Stimulated activated naive CD8-positive, alpha-beta T cell treated with anti-CD3 and anti-CD28 coated beads, Interleukin-15, Interleukin-2, amounts not matched to agents 100 ng/mL and 50 ng/mL, for 24 hours (primary cell): Measurements from ENCODE around the gene ZFP57.
"Not testable (repeated sequence)": the region's sequence is repeated elsewhere in the genome, so short reads cannot be mapped to it uniquely, and the experiment has no call there.

ENCODE experiments used
- H3K27ac Mint-ChIP-seq: one replicate; pipeline ENCODE4 v1.8.0; 2021; ENCODE audit warnings: mild to moderate bottlenecking, mixed read lengths
- H3K27me3 Mint-ChIP-seq: one replicate; pipeline ENCODE4 v1.8.0; 2021; ENCODE audit warnings: mixed read lengths
- H3K36me3 Mint-ChIP-seq: one replicate; pipeline ENCODE4 v1.8.0; 2021; ENCODE audit warnings: low read depth, mixed read lengths
- H3K4me1 Mint-ChIP-seq: one replicate; pipeline ENCODE4 v1.8.0; 2021; ENCODE audit warnings: low read depth, mixed read lengths
- H3K4me3 Mint-ChIP-seq: one replicate; pipeline ENCODE4 v1.8.0; 2021; ENCODE audit warnings: mild to moderate bottlenecking, mixed read lengths
- H3K9me3 Mint-ChIP-seq: one replicate; pipeline ENCODE4 v1.8.0; 2021; ENCODE audit warnings: mixed read lengths

ZFP57 gene

GRCh38 chr6:29674008-29674407 lies 6.9 kb downstream of the ZFP57 start:
- Mint-ChIP-seq H3K27ac (no peak overlapping the region), H3K27me3 (peaks cover 24% of the 10 kb centered on the region)

GRCh38 chr6:29673161-29673560 lies 7.8 kb downstream of the ZFP57 start:
- H3K4me1 Mint-ChIP-seq, result peaks cover 8% of the 10 kb centered on the region
- no peaks in the 10 kb centered on the region for H3K9me3 Mint-ChIP-seq
- H3K27ac Mint-ChIP-seq, result no peak overlapping the region
- H3K4me3 Mint-ChIP-seq, result no peak overlapping the region
- no peaks in the 10 kb centered on the region for H3K36me3 Mint-ChIP-seq
- H3K27me3 Mint-ChIP-seq, result peaks cover 22% of the 10 kb centered on the region

More at GRCh38 chr6:29674008-29674407, 6.9 kb downstream of the ZFP57 start:
- Mint-ChIP-seq H3K4me3 (no peak overlapping the region), H3K4me1 (peaks cover 8% of the 10 kb centered on the region), H3K36me3 (no peaks in the 10 kb centered on the region), H3K9me3 (no peaks in the 10 kb centered on the region)

DNA sequence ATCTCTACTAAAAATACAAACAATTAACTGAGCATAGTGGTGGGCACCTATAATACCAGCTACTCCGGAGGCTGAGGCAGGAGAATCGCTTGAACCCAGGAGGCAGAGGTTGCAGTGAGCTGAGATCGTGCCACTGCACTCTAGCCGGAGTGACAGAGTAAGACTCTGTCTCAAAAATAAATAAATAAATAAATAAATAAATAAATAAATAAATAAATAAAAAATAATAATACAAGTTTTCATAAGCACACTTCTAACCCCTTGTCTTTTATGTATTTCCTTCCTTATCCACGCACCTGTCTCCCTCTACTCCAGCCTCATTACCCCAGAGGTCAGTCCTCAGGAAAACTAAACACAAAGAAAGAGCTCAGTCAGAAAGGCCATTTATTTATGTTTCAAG lies 8.8 kb downstream of the ZFP57 start:
- H3K9me3 Mint-ChIP-seq, H3K27ac Mint-ChIP-seq, H3K36me3 Mint-ChIP-seq, H3K4me3 Mint-ChIP-seq, H3K4me1 Mint-ChIP-seq: not testable (repeated sequence)
- peaks cover 28% of the 10 kb centered on the region for H3K27me3 Mint-ChIP-seq

GRCh38 chr6:29671026-29671425 lies 9.9 kb downstream of the ZFP57 start:
- peaks cover 28% of the 10 kb centered on the region for H3K27me3 Mint-ChIP-seq
- H3K27ac Mint-ChIP-seq, result no peak overlapping the region
- H3K4me3 Mint-ChIP-seq, result no peak overlapping the region
- no peaks in the 10 kb centered on the region for H3K4me1 Mint-ChIP-seq
- H3K36me3 Mint-ChIP-seq, result no peaks in the 10 kb centered on the region
- no peaks in the 10 kb centered on the region for H3K9me3 Mint-ChIP-seq

DNA sequence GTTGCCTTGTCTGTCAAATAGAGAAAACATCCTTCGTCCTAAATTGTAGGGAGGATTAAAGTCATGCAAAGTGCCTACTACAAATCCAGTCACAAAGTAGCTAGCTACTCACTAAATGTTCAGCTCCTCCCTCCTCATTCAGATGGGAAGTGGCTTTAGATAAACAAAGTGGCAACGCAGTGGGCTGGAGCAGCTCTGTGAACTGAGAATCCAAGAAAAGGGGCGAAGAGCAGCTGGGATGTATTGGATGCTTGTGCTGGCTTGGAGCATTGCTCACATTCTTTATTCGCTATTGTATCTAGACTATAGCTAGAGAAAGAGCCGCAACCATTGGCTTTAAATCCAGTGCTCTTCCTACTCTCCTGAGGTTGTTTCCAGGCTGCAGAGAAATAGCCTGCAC lies 13.8 kb downstream of the ZFP57 start:
- no peaks in the 10 kb centered on the region for H3K9me3 Mint-ChIP-seq
- H3K27me3 Mint-ChIP-seq, result peaks cover 38% of the 10 kb centered on the region
- H3K36me3 Mint-ChIP-seq, result no peaks in the 10 kb centered on the region

GRCh38 chr6:29666826-29667130 lies 14.2 kb downstream of the ZFP57 start:
- Mint-ChIP-seq H3K27ac (no peak overlapping the region), H3K9me3 (no peaks in the 10 kb centered on the region), H3K36me3 (no peaks in the 10 kb centered on the region), H3K4me1 (no peaks in the 10 kb centered on the region), H3K27me3 (peaks cover 41% of the 10 kb centered on the region), H3K4me3 (no peak overlapping the region)

More for the DNA sequence above, 13.8 kb downstream of the ZFP57 start:
- Mint-ChIP-seq H3K4me3 (no peak overlapping the region), H3K4me1 (no peaks in the 10 kb centered on the region), H3K27ac (no peak overlapping the region)

DNA sequence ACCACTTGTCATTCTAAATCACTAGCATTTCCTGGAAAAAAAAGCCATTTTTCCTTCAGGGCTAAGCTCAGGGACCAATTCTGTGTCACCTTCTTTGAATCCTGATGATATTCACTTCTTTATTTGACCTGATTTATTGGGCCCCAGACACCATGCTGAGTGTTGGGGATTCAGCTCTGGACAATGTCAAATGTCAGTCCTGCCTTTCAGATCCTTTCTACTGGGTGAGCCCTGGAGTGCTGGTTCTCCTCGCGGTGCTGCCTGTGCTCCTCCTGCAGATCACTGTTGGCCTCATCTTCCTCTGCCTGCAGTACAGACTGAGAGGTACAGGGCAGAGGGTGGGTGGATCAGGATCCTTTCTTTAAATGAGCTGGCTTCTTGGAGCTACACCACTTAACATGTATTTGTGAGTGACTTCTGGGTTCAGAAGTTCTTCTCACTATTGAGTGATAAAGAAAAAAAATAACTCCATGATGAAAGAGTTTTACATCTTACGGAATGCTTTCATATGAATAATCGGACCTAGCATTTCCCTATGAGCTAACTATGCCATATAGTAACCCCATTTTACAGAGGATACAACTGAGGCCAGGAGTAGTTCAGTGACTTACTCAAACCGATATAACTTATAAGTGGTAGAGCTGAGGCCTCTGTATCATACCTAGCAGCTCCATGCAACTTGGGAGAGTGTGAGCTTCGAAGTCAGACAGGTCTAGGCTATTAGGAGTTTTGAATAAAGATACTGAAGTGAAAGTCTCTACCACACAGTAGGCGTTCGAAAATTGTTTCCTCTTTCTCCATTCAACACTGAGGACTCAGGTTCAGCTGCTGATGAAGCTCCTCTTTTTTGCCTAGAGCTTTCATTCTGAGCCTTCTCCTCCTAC lies 14.8 kb downstream of the ZFP57 start:
- H3K27me3 Mint-ChIP-seq, result peaks cover 41% of the 10 kb centered on the region

DNA sequence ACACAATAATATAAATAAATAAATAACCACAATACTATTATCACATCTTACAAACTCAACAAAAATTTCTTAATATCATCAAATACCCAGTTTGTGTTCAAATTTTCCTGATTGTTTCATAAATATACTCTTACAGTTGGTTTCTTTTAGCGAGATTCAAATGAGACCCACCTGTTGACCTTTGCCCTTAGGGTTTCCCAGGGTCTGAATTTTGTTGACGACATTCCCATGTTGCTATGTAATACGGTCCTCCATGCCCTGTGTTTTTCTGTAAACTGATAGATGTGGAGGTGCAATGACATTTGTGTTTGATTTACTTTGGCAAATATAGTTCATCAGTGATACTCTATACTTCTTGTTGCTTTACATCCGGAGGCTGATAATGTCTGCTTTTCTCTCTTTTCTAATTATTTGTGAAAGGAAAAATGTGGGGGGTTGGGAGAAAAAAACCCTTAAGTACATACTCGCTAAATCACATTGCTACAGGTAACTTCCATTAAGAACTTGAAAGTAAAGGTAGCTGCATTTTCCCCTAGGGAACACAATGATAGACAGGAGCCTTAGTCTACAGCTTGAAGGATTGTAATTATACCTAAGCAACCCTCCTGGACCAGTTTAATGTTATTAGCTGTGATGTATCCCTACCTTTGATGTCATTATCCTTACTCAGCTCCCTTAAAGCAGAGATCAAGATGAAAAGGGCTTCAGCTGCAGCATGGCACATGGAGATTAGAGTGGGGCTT lies 17.5 kb downstream of the ZFP57 start:
- H3K4me1 Mint-ChIP-seq, result no peaks in the 10 kb centered on the region
- H3K4me3 Mint-ChIP-seq, result no peak overlapping the region
- H3K27me3 Mint-ChIP-seq, result peaks cover 39% of the 10 kb centered on the region
- H3K9me3 Mint-ChIP-seq, result no peaks in the 10 kb centered on the region
- H3K36me3 Mint-ChIP-seq, result no peaks in the 10 kb centered on the region
- H3K27ac Mint-ChIP-seq, result no peak overlapping the region

More for the DNA sequence above, 14.8 kb downstream of the ZFP57 start:
- Mint-ChIP-seq H3K4me3 (no peak overlapping the region), H3K27ac (no peak overlapping the region), H3K36me3 (no peaks in the 10 kb centered on the region), H3K9me3 (no peaks in the 10 kb centered on the region), H3K4me1 (no peaks in the 10 kb centered on the region)

DNA sequence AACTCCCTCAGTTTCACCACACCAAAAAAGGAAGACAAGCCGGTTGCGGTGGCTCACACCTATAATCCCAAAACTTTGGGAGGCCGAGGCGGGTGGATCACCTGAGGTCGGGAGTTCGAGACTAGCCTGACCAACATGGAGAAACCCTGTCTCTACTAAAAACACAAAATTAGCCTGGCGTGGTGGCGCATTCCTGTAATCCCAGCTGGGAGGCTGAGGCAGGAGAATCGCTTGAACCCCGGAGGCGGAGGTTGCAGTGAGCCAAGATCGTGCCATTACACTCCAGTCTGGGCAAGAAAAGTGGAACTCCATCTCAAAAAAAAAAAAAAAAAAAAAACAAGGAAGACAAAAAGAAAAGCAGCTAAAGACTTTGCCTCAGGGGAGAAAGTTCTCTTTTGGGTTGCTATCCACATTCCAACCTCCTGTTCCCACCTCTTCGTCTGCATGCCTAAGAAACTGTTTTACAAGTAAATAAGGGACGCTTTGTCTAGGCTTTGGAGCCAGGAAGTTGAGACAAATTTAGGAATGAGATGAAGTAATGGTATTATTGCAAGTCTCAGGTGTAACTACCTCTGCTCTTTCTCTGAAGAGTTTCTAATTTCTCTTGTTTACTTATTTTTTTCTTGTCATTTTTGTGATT lies 19.3 kb downstream of the ZFP57 start:
- not testable (repeated sequence) for H3K9me3 Mint-ChIP-seq, H3K4me3 Mint-ChIP-seq, H3K4me1 Mint-ChIP-seq, H3K36me3 Mint-ChIP-seq, H3K27ac Mint-ChIP-seq
- peaks cover 44% of the 10 kb centered on the region for H3K27me3 Mint-ChIP-seq

DNA sequence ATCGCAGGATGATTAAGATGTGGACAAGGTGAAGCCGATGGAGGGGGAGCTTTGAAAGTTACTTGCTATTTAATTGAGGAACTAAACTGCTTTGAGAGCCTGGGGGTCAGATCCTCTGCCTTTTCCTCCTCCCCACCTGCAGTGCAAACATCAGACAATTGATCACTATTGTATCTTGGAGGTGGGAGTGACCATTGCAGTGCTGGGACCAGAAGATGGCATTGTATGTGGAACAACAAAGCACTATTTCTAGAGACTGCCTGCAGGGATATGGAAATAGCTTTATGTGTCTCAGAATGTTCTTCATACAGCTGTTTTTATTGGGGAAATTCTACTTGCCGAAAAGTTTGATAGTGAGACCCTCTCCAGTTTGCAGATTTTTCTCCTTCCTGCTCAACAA lies 19.9 kb downstream of the ZFP57 start:
- Mint-ChIP-seq H3K4me3 (no peak overlapping the region), H3K36me3 (no peaks in the 10 kb centered on the region), H3K4me1 (no peaks in the 10 kb centered on the region), H3K9me3 (no peaks in the 10 kb centered on the region), H3K27me3 (peaks cover 48% of the 10 kb centered on the region), H3K27ac (no peak overlapping the region)

DNA sequence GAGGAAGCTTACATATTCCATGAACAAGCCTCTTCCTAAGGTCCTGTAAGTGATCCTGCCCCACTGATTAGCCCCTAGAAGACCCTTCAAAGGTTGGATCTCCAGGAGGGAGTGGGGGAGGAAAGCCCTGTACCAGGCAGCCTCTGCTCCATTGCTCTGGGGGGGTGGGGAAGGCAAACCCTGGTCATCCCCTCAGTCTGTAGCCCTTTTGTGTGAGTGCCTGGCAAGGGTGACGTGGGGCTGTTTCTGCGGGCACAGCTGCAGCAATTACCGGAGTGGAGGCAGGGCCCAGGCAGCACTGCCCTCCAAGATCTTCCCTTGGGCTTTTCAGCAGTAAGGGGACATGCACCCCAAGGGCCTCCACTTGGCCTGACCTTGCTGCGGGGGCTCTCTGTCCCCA lies 24.2 kb downstream of the ZFP57 start, which contains the start of gene MOG:
MOG (plus strand) TSS at position 295 of the 400 bp plus-strand sequence. CDS start 118 bp downstream, outside the sequence.
- Mint-ChIP-seq H3K27me3 (peaks cover 43% of the 10 kb centered on the region), H3K9me3 (no peaks in the 10 kb centered on the region), H3K4me3 (no peak within 1 kb of the TSS), H3K27ac (no peak within 1 kb of the TSS), H3K36me3 (no peaks in the 10 kb centered on the region), H3K4me1 (peaks cover under 1% of the 10 kb centered on the region)

- peaks cover 37% of the 10 kb centered on the region for H3K27me3 Mint-ChIP-seq
- no peaks in the 10 kb centered on the region for H3K9me3 Mint-ChIP-seq
- no peak overlapping the region for H3K4me3 Mint-ChIP-seq
- peaks cover 5% of the 10 kb centered on the region for H3K4me1 Mint-ChIP-seq
- H3K36me3 Mint-ChIP-seq, result no peaks in the 10 kb centered on the region
- no peak overlapping the region for H3K27ac Mint-ChIP-seq
Measured at GRCh38 chr6:29656157-29656556, 24.8 kb downstream of the ZFP57 start.

- Mint-ChIP-seq H3K4me1 (peaks cover 5% of the 10 kb centered on the region), H3K27me3 (peaks cover 32% of the 10 kb centered on the region)
Measured at GRCh38 chr6:29655658-29656057, 25.3 kb downstream of the ZFP57 start.

DNA sequence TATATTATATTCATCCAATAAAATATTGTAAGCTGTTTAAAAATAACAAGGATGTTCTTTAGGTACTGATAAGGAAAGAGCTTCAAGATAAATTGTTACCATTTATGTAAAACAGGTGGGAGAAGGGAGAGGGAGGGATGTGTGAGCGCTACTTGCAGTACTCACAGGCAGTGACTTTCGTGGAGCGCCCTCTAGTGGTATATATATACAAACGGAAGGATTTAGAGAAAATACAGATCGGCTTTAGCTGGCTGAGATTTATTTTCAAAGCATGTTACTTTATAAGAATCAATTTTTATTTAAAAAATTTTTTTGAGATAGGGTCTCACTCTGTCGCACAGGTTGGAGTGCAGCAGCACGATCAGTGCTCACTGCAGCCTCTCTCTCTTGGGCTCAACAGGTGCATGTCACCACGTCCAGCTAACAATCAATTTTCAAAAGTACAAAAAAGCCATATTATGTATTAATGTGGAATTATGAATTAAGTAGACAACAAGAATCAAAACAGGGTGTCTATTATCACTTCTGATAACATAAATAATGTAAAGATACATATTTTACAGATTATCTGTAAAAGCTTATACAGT lies 27.4 kb downstream of the ZFP57 start:
- no peaks in the 10 kb centered on the region for H3K9me3 Mint-ChIP-seq
- H3K4me3 Mint-ChIP-seq, result no peak overlapping the region
- H3K27me3 Mint-ChIP-seq, result peaks cover 24% of the 10 kb centered on the region
- no peak overlapping the region for H3K27ac Mint-ChIP-seq
- no peaks in the 10 kb centered on the region for H3K36me3 Mint-ChIP-seq
- H3K4me1 Mint-ChIP-seq, result peaks cover 15% of the 10 kb centered on the region

More at GRCh38 chr6:29655658-29656057, 25.3 kb downstream of the ZFP57 start:
- Mint-ChIP-seq H3K9me3 (no peaks in the 10 kb centered on the region), H3K36me3 (no peaks in the 10 kb centered on the region), H3K27ac (no peak overlapping the region), H3K4me3 (no peak overlapping the region)

GRCh38 chr6:29652198-29652584 lies 28.8 kb downstream of the ZFP57 start:
- Mint-ChIP-seq H3K36me3 (no peaks in the 10 kb centered on the region), H3K4me3 (no peak overlapping the region), H3K4me1 (peaks cover 15% of the 10 kb centered on the region), H3K27ac (no peak overlapping the region), H3K9me3 (no peaks in the 10 kb centered on the region), H3K27me3 (peaks cover 14% of the 10 kb centered on the region)
